Hepatic stellate cell (primary cell): Measurements from ENCODE around the gene PPP1R27.
A peak's percentile ranks its signal among the peaks of the same experiment; 100 is the strongest.
"Not testable (repeated sequence)": the region's sequence is repeated elsewhere in the genome, so short reads cannot be mapped to it uniquely, and the experiment has no call there.

Source experiments
- DNase-seq: peaks from one replicate; pipeline ENCODE4 v3.0.0; 2011; ENCODE audit warnings: low spot score

The PPP1R27 gene

GRCh38 chr17:81840826-81841778 lies 6.3 kb upstream of the PPP1R27 start:
- DNase-seq = no peak

GRCh38 chr17:81840059-81840458 lies 5.2 kb upstream of the PPP1R27 start:
- not testable (repeated sequence) for DNase-seq

GRCh38 chr17:81839301-81839700 lies 4.5 kb upstream of the PPP1R27 start:
- no peak for DNase-seq

GRCh38 chr17:81838753-81839255 lies 4.0 kb upstream of the PPP1R27 start:
- DNase-seq = no peak

- no peak for DNase-seq
Measured at GRCh38 chr17:81837641-81838040, 2.8 kb upstream of the PPP1R27 start.

GRCh38 chr17:81833921-81834830 lies 674 bp downstream of the PPP1R27 start:
- DNase-seq = no peak

GRCh38 chr17:81833160-81833920 lies 1.5 kb downstream of the PPP1R27 start, which contains the start of gene MCRIP1:
MCRIP1 (minus strand) TSS chr17:81833291; CDS start chr17:81824506, 8,785 bp downstream.
- peak; percentile 98 for DNase-seq

GRCh38 chr17:81832608-81833159 lies 2.2 kb downstream of the PPP1R27 start:
- peak; percentile 56 for DNase-seq

GRCh38 chr17:81831957-81832607 lies 2.8 kb downstream of the PPP1R27 start:
- peak; percentile 68 for DNase-seq

GRCh38 chr17:81831563-81831956 lies 3.3 kb downstream of the PPP1R27 start:
- no peak for DNase-seq

GRCh38 chr17:81829858-81830257 lies 5.0 kb downstream of the PPP1R27 start:
- DNase-seq = no peak

- no peak for DNase-seq
Measured at GRCh38 chr17:81828656-81829055, 6.2 kb downstream of the PPP1R27 start.

GRCh38 chr17:81825841-81826466 lies 8.9 kb downstream of the PPP1R27 start:
- DNase-seq = no peak

GRCh38 chr17:81824595-81824994 lies 10.3 kb downstream of the PPP1R27 start:
- no peak for DNase-seq

- no peak for DNase-seq
Measured at GRCh38 chr17:81823820-81824550, 10.9 kb downstream of the PPP1R27 start.

GRCh38 chr17:81822996-81823819 lies 11.6 kb downstream of the PPP1R27 start:
- no peak for DNase-seq

GRCh38 chr17:81822312-81822637 lies 12.6 kb downstream of the PPP1R27 start:
- no peak for DNase-seq

- peak; percentile 86 for DNase-seq
Measured at GRCh38 chr17:81821603-81822311, 13.1 kb downstream of the PPP1R27 start.
